Measurements from ENCODE around the gene MTURN. TPM values are rescaled to one million over a fixed set of nuclear protein-coding genes. Genes with fewer than 3 reads are reported as not detected.

MTURN gene
- total RNA-seq, 6 experiments from 2014 or later = 2.2 to 5.2 (median 2.9) TPM

DNA sequence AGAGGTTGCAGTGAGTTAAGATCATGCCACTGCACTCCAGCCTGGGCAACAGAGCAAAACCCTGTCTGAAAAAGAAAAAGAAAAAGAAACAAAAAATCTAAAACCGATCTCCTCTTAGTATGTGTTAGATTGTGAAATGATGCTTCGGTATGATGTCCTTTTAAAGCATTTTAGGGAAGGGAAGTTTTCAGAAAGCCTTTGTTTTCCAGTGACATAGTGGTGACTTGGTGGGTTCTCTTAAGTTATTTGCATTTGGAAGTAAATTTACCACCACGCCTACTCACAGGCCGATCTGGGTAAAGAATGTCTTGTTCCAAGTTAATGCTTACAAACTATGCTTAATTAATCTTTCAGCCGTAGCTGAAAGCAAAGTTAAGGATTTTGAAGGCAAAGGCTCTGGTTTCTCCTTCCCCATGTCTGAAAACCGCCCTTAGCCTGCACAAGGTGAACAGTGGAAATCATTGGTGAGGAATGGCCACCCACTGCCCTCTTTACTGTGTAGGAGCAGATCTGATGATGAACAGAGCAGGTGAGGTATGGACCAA is 10.7 kb downstream of the MTURN start:
- 83% methylated on average over 6 of the region's 6 CpGs for WGBS (ENCODE audit: insufficient coverage, low coverage, low lambda C conversion rate, missing lambda C conversion rate)
- Histone ChIP-seq H3K4me1 (no peaks in the 10 kb centered on the region), H3K4me3 (no peak overlapping the region), H3K27ac (no peak overlapping the region), H3K27me3 (no peaks in the 10 kb centered on the region), H3K9me3 (no peaks in the 10 kb centered on the region), H3K36me3 (no peaks in the 10 kb centered on the region)
- DNase-seq = no peak
- no peak for ATAC-seq
- intact Hi-C loops (cut with DNase I) = no loop called here
- TF ChIP-seq POLR2A (IDR thresholded peaks at IDR 0.05) = no peak
- TF ChIP-seq, protein P1, sequence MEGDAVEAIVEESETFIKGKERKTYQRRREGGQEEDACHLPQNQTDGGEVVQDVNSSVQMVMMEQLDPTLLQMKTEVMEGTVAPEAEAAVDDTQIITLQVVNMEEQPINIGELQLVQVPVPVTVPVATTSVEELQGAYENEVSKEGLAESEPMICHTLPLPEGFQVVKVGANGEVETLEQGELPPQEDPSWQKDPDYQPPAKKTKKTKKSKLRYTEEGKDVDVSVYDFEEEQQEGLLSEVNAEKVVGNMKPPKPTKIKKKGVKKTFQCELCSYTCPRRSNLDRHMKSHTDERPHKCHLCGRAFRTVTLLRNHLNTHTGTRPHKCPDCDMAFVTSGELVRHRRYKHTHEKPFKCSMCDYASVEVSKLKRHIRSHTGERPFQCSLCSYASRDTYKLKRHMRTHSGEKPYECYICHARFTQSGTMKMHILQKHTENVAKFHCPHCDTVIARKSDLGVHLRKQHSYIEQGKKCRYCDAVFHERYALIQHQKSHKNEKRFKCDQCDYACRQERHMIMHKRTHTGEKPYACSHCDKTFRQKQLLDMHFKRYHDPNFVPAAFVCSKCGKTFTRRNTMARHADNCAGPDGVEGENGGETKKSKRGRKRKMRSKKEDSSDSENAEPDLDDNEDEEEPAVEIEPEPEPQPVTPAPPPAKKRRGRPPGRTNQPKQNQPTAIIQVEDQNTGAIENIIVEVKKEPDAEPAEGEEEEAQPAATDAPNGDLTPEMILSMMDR (IDR thresholded peaks at IDR 0.05) = no peak

DNA sequence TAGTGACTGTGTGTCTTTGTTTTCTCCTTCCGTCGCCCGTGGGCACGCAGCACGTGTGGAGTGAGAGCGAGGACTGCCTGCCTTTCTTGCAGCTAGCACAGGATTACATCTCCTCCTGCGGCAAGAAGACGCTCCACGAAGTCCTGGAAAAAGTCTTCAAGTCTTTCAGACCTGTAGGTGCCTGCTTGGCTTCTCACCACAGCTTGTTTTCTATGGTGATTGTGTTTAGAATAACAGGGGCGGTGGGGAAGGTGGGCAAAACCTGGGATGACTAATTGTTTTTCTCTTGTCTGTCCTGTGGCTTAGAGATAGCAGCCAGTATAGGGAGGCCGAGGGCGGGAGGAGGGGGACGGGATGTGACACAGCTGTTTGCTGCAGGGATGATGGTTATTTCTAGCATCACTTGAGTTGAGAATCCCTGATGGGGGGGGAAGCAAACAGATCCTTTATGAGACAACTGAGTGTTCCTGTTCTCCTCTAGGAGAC is 11.4 kb downstream of the MTURN start:
- TF ChIP-seq POLR2A (IDR thresholded peaks at IDR 0.05) = no peak
- TF ChIP-seq, protein P1 (IDR thresholded peaks at IDR 0.05) = no peak
- Histone ChIP-seq H3K9me3 (no peaks in the 10 kb centered on the region), H3K27me3 (no peaks in the 10 kb centered on the region), H3K27ac (no peak overlapping the region), H3K36me3 (no peaks in the 10 kb centered on the region), H3K4me1 (no peaks in the 10 kb centered on the region), H3K4me3 (no peak overlapping the region)
- no peak for ATAC-seq
- no peak for DNase-seq
- intact Hi-C loops (cut with DNase I) = no loop called here
- 85% methylated on average over 12 of the region's 13 CpGs for WGBS (ENCODE audit: insufficient coverage, low coverage, low lambda C conversion rate, missing lambda C conversion rate)

DNA sequence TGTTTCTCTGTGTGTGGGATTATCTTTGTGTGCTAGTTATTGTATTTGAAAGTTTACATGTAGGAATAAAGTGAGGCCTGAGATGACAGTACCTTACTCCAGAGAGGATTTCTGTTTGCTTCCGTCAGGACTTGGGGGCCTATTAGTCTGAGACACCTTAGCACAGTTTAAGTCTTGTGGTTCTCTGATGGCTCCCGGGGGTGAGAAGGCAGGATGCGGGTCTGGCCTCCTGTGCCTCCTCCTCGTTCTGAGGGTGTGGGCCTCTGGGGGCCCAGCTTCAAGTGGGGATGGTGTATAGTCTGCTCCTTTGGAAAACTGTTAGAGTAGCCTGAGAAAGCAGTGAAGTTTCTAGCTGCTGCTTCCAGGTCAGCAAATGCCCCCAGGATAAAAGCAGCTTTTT is 12.4 kb downstream of the MTURN start:
- no peaks in the 10 kb centered on the region for H3K9me3 ChIP-seq
- intact Hi-C loops (cut with DNase I) = no loop called here
- no peak for DNase-seq
- WGBS (ENCODE audit: insufficient coverage, low coverage, low lambda C conversion rate, missing lambda C conversion rate) = 95% methylated on average over 3 of the region's 4 CpGs
- no peaks in the 10 kb centered on the region for H3K36me3 ChIP-seq
- no peaks in the 10 kb centered on the region for H3K27me3 ChIP-seq
- H3K4me3 ChIP-seq = no peak overlapping the region
- no peaks in the 10 kb centered on the region for H3K4me1 ChIP-seq
- no peak for ATAC-seq
- TF ChIP-seq POLR2A (IDR thresholded peaks at IDR 0.05) = no peak
- TF ChIP-seq, protein P1 (IDR thresholded peaks at IDR 0.05) = no peak
- no peak overlapping the region for H3K27ac ChIP-seq

DNA sequence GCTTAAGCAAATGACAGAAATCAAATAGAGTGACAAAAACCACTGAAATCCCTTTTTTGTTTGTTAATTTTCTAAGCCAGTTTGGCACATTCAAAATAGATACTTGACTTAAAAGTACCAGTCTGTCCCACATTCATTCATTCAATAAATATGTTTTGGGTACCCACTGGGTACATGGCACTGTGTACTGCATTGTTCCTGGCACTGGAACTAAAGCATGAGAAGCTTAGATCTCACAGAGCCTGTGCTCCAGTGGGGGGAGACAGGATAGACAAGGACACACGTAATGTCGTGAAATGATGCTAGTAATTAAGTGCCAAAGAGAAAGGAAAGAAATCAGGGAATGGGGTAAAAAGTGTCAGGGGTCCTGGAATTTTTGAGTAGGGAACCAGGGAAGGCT is 13.0 kb downstream of the MTURN start:
- Histone ChIP-seq H3K9me3 (no peaks in the 10 kb centered on the region), H3K4me3 (no peak overlapping the region), H3K27ac (no peak overlapping the region), H3K27me3 (no peaks in the 10 kb centered on the region), H3K36me3 (no peaks in the 10 kb centered on the region), H3K4me1 (no peaks in the 10 kb centered on the region)
- 100% methylated on average over 2 of the region's 2 CpGs for WGBS (ENCODE audit: insufficient coverage, low coverage, low lambda C conversion rate, missing lambda C conversion rate)
- DNase-seq (no peak), ATAC-seq (no peak)
- intact Hi-C loops (cut with DNase I) = no loop called here
- TF ChIP-seq, protein P1 (IDR thresholded peaks at IDR 0.05) = no peak
- no peak for TF ChIP-seq POLR2A (IDR thresholded peaks at IDR 0.05)

DNA sequence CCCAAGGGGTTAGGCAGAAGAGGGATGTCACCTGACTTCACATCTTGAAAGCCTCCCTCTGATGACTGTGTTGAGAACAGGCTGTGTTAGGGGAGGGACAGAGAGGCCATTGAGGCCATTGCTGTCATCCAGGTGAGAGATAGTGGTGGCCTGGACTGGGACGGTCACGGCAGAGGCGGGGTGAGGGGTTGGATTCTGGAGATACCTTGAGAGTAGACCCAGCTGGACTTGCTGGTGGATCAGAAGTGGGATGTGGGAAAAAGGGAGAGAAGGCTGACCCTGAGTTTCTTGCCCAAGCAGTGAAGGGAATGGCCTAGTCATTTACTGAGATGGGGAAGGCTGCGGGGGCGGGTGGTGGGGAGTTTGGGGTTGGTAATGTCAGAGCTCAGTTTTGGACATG is 13.6 kb downstream of the MTURN start:
- intact Hi-C loops (cut with DNase I) = no loop called here
- 96% methylated on average over 5 of the region's 5 CpGs for WGBS (ENCODE audit: insufficient coverage, low coverage, low lambda C conversion rate, missing lambda C conversion rate)
- Histone ChIP-seq H3K27ac (no peak overlapping the region), H3K36me3 (no peaks in the 10 kb centered on the region), H3K4me1 (no peaks in the 10 kb centered on the region), H3K4me3 (no peak overlapping the region), H3K27me3 (no peaks in the 10 kb centered on the region), H3K9me3 (no peaks in the 10 kb centered on the region)
- ATAC-seq = no peak
- DNase-seq = no peak
- TF ChIP-seq, protein P1 (IDR thresholded peaks at IDR 0.05) = no peak
- TF ChIP-seq POLR2A (IDR thresholded peaks at IDR 0.05) = no peak

All from right lobe of liver (tissue), 6 donors.